GM06990 (cell line): ENCODE results near the gene TTLL3.

Experiments
- DNase-seq: peaks from one replicate; pipeline ENCODE4 v3.0.0-alpha.2; 2011; ENCODE audit not compliant: insufficient read length; ENCODE audit errors: extremely low read depth
- H3K27me3 ChIP-seq: replicated peaks from 2 replicates; pipeline ENCODE4 v1.6.0; 2011; ENCODE audit warnings: low read length; ENCODE audit not compliant: control insufficient read depth, insufficient read depth
- H3K36me3 ChIP-seq: 2 replicates; pipeline ENCODE4 v1.5.1; 2011; ENCODE audit warnings: low read length; ENCODE audit not compliant: control insufficient read depth, insufficient read depth
- H3K4me3 ChIP-seq: replicated peaks from 2 replicates; pipeline ENCODE4 v1.5.1; 2011; ENCODE audit warnings: low read depth, mild to moderate bottlenecking, control low read depth, low read length
- TF ChIP-seq, protein P1 (sequence below): IDR thresholded peaks from 2 replicates; pipeline ENCODE4 v1.5.1; 2011; ENCODE audit warnings: low read length, control low read depth, mild to moderate bottlenecking, inconsistent platforms; ENCODE audit not compliant: insufficient read depth, poor library complexity, severe bottlenecking

The TTLL3 gene

DNA sequence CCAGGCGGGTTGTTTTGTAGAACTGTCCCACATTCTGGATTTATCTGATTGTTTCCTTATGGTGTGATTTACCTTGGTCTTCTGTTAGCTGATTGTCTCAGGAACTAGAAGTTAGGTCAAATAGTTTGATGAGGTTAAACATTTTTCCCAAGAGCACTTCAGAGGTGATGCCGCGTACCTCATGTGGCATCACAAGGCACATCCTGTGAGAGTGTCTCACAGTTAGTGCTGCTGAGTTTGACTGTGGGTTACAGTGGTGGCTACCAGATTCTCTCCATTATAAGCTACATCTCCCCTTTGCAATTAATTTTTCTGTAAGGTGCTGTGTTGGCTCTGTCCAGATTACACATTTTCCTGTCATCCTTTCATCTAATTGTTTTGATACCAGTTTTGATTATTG, 21.2 kb downstream of the TTLL3 start:
- Histone ChIP-seq H3K4me3 (no peak overlapping the region), H3K36me3 (peaks cover 11% of the 10 kb centered on the region), H3K27me3 (no peaks in the 10 kb centered on the region)
- no peak for DNase-seq
- TF ChIP-seq, protein P1, sequence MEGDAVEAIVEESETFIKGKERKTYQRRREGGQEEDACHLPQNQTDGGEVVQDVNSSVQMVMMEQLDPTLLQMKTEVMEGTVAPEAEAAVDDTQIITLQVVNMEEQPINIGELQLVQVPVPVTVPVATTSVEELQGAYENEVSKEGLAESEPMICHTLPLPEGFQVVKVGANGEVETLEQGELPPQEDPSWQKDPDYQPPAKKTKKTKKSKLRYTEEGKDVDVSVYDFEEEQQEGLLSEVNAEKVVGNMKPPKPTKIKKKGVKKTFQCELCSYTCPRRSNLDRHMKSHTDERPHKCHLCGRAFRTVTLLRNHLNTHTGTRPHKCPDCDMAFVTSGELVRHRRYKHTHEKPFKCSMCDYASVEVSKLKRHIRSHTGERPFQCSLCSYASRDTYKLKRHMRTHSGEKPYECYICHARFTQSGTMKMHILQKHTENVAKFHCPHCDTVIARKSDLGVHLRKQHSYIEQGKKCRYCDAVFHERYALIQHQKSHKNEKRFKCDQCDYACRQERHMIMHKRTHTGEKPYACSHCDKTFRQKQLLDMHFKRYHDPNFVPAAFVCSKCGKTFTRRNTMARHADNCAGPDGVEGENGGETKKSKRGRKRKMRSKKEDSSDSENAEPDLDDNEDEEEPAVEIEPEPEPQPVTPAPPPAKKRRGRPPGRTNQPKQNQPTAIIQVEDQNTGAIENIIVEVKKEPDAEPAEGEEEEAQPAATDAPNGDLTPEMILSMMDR = no peak

DNA sequence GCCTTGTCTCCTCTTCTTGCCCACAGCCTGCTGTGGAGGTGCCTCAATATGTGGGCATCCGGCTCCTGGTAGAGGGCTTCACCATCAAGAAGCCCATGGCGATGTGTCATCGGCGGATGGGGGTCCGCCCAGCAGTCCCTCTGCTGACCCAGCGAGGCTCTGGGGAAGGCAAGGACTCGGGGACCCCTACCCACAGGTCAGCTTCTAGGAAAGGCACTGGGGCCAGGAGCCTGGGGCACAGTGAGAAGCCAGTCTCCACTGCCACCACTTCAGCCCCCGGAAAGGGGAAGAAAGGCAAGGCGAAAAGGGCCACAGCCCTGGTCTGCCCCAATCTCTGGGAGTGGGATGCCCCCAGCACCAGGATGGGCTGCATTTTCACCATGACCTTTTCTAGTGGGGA, 23.0 kb downstream of the TTLL3 start:
- DNase-seq = no peak
- TF ChIP-seq, protein P1 = no peak
- Histone ChIP-seq H3K36me3 (peaks cover 13% of the 10 kb centered on the region), H3K4me3 (no peak overlapping the region), H3K27me3 (no peaks in the 10 kb centered on the region)

DNA sequence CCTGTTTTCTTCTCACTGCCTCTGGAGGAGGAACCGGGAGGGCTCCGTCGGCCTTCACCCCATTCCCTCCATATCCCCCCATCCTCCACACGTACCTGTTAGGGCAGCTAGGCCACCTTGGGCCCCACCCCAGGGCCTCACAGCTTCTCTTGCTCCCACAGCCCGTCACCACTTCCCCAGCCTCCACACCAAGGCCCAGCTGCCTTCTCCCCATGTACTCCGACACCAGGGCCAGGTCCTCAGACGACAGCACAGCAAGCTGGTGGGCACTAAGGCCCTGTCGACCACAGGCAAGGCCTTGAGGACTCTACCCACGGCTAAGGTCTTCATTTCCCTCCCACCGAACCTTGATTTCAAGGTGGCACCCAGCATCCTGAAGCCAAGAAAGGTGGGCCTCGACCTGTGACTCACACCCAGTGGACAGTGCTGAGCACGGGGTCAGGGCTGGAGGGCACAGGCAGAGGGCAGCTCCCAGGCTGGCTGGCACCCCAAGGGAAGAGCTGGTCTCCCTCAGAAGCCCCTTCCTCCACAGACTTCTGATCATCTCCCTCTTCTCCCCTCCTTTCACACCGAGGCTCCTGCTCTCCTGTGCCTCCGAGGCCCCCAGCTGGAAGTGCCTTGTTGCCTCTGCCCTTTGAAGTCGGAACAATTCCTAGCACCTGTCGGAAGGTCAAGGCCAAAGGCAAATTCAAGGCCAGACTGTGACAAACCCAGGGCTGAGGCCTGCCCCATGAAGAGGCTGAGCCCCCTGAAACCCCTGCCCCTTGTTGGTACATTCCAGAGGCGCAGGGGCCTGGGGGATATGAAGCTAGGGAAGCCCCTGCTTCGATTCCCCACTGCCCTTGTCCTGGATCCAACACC, 24.7 kb downstream of the TTLL3 start:
- no peak for DNase-seq
- Histone ChIP-seq H3K4me3 (no peak overlapping the region), H3K27me3 (no peaks in the 10 kb centered on the region), H3K36me3 (peaks cover 17% of the 10 kb centered on the region)
- TF ChIP-seq, protein P1 = no peak

DNA sequence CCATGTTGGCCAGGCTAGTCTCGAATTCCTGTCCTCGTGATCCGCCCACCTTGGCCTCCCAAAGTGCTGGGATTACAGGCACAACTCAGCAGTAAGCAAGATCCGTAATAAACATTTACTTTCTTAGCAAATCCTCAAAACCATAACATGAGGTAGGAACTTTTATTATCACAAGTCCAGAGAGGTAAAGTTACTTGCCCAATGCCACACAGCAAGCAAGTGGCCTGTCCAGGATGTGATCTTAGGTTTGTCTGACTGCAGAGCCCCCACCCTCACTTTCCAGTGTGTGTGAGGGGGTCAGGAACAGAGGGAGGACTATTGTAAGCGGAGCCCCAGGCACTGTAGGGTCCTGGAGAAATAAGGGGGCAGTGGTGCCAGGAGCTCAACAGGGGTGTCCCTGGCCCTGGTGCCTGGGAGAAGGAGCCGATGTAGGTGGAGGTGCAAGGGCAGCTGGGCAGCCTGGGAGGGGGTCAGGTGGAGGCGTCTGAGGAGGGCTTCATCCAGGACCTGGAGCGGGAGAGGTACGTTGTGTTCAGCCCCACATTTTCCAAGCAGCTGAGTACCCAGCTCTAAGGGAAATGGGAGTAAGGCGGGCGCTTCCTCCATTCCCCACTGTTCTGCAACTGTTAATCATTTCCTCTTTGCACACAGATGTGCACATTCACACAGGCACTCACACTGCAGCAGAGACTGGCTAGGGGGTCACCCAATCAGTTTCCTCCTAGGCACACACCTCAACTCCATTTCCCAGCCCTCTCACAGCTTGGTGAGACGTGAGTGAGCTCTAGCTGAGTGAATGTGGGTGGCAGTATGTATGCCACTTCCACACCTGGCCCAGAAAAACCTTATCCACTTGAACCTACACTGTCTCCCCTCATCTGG, 27.9 kb downstream of the TTLL3 start:
- no peak for DNase-seq
- H3K27me3 ChIP-seq = no peaks in the 10 kb centered on the region
- TF ChIP-seq, protein P1 = no peak
- H3K4me3 ChIP-seq = no peak overlapping the region
- H3K36me3 ChIP-seq = peaks cover 26% of the 10 kb centered on the region

DNA sequence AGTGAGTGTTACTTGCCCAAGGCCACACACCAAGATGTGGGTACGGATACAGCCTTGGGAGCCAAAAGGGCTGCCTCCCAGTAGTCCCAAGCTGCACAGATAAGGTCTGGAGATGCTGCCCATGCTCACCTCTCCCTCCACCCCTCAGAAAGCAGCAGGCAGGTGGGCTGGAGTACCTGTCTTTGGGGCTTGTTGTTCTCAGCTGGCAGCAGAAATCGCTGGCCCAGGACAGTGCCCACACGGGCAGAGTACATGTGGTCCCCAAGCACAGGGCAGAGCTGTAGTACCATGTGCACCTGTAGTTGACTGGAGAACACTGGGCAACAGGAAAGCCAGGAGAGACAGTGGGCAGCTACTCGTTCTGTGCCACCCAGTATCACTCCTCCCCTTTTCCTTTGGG, 28.8 kb downstream of the TTLL3 start:
- Histone ChIP-seq H3K36me3 (peaks cover 26% of the 10 kb centered on the region), H3K4me3 (no peak overlapping the region), H3K27me3 (no peaks in the 10 kb centered on the region)
- no peak for DNase-seq
- TF ChIP-seq, protein P1 = no peak
